Stimulated activated CD4-positive, alpha-beta T cell treated with anti-CD3 and anti-CD28 coated beads, Interleukin-12 subunit alpha, Interleukin-12 subunit beta, amount 100 ng/mL, for 4 hours (primary cell): ENCODE measurements around the gene MC2R.
"Not testable (repeated sequence)": the region's sequence is repeated elsewhere in the genome, so short reads cannot be mapped to it uniquely, and the experiment has no call there.

ENCODE experiments used
- DNase-seq: peaks from one replicate; pipeline ENCODE4 v3.0.0-alpha.2; 2020

Gene MC2R

DNA sequence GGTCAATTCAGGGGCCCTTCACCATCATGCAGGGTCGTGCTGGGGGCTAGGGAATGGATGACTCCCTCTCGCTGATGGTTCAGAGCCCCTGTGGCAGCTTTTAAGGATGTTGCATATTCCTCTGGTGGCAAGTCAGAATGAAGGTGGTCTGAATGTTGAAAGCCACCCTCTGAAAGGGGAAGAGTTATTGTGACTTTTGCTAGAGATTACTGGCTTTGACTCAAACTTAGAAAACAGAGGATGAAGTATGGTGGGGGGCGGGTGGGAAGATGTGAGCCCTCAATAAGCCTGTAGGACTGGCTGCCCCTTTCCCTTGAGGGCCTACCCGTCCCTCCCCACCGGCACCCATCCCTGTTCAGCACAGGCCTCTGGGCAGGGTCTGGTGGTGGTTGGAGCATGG lies 23.2 kb downstream of the MC2R start:
- no peak for DNase-seq

GRCh38 chr18:13890761-13891361 lies 24.5 kb downstream of the MC2R start:
- no peak for DNase-seq

GRCh38 chr18:13889671-13890070 lies 25.7 kb downstream of the MC2R start:
- DNase-seq, result no peak

DNA sequence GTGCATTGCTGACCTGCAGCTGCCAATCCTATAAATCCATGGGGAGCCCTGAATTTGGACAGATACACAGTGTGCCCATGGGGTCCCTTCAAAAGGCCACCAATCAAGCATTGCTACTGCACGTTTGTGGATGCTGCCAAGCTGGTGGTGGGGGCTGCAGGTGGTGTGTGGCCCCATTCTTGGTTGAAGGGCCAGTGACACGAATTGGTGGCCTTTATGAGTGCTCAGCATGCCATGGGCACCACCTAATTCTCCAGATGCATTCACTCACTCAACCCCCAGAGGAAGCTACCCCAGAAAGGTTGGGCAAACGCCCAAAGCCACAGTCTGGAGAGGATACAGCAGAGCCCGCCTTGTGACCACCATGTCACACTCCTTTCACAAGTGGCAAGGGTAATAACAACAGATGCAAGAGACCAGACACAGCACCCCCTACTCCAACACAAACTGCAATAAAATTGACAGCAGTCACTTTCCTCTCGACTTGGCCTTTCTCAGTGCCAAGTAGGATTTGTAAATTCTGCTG lies 27.1 kb downstream of the MC2R start:
- no peak for DNase-seq

DNA sequence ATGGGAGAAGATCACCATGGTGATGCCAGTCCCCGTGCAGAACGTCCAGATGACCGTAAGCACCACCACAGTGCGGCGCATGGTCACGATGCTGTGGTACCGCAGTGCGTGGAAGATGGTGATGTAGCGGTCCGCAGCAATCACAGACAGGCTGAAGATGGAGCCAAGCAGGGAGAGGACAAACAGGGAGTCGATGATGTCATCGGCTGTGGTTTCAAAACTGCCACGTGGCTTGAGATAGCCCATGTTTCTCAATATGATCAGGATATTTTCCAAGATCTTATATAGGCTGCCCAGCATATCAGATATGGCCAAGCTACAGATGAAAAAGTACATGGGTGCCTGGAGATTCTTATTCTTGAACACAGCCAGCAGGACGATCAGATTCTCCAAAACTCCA lies 30.3 kb downstream of the MC2R start:
- DNase-seq, result no peak

DNA sequence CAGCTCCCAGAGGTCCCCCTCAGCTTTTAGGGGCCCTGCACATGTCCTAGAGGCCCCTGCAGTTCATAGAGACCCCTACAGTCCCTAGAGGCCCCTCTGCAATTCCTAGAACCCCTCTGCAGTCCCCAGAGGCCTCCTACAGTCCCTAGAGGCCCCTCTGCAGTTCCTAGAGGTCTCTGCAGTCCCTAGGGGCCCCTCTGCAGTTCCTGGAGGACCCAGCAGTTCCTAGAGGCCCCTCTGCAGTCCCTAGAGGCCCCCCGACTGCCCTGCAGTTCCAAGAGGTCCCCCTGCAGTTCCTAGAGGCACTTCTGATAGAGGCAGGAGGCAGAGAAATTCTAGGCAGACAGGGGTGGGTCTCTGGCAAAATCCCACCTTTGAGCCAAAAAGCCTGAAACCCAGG lies 35.4 kb downstream of the MC2R start:
- DNase-seq, result no peak

- DNase-seq, result no peak
These were observed 35.8 kb downstream of the MC2R start for GRCh38 chr18:13879492-13879891.

DNA sequence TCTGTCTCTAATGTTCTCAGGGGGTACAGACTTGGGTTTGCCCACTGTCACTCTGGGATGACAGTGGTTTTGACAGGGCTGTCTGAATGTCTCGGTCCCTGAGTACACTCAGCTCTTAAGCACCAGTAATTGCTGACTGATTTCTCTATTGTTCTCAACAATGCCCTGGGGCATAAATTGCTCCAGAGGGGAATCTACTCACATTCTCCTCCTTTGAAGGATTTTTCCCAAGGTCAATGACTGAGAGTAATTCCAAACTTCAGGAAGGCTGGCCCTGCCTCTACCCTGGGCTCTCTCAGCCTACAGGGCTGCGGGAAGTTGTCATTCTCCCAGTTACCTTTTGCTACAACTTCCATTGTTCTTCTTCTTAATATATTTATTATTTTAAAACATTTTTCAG lies 36.5 kb downstream of the MC2R start:
- no peak for DNase-seq

DNA sequence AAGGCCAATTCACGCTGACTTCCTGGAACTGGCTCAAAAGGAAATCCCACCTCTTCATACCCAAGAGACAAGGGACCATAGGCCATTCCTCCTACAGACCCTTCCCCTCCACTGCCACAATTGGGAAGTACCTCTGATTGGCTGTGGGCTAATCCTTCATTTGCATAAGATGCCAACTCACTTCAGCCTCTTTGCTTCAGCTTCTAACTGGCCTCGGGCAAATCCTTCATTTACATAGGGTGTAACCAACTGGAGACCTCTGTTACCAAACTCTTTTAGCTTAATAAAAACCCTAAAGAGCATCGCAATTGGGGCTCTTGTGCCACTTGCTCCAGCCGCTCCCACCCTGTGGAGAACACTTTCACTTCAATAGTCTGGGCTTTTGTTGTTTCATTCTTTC lies 38.2 kb downstream of the MC2R start:
- DNase-seq, result no peak

DNA sequence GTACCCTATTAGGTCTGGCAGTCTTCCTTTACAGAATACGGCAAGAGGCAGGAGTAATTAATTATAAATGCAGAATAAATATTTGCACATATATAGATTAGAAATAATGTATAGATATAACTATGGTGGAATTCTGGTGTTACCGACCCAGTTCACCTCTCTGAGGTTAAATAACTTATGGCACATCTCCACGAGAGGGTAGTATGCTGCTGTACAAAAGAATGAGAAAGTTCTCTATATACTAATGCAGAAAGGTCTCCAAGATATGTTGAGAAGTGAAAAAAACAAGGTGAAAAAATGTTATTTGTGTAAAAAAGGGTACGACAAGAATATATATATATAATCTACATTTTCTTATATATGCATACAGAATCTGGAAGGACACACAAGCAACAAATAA lies 40.8 kb downstream of the MC2R start:
- no peak for DNase-seq

DNA sequence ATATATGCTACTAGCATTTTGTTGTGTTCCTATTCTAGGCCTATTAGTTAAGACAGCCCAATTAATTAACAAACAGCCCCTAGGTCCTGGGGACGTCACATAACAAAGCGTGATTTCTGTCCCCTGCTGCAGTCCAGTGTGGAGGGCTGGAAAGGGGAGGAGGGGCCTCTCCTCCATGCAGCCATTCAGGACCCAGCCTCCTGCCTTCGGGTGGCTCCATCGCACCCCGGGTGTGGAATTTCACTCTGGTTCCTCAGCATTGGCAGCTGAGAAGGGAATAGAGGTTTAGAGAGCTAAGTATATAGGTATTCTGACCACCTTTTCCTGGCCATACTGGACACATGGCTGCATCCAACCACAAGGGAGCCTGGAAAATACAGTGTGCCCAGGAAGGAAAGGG lies 42.4 kb downstream of the MC2R start:
- DNase-seq, result no peak

GRCh38 chr18:13872373-13872772 lies 43.0 kb downstream of the MC2R start:
- DNase-seq, result no peak

DNA sequence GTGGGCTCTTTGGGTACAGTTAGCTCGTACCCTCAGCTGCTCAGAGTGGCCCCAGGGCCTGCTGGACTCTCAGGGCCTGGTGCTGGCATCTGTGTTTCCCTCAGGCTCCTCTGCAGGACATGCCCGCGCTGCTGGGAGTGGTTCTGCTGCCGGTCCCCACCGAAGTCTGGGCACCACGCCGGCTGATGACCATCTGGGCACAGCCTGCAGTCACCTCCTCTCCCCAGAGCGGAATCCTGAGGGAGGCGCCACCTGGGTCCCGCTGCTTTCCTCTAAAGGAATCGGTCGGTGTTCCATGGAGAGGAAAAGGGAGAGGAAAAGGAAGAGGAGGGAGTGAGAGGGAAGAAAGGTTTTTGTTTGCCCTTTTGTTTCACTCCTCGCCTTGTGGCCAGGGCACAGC lies 43.6 kb downstream of the MC2R start:
- no peak for DNase-seq

DNA sequence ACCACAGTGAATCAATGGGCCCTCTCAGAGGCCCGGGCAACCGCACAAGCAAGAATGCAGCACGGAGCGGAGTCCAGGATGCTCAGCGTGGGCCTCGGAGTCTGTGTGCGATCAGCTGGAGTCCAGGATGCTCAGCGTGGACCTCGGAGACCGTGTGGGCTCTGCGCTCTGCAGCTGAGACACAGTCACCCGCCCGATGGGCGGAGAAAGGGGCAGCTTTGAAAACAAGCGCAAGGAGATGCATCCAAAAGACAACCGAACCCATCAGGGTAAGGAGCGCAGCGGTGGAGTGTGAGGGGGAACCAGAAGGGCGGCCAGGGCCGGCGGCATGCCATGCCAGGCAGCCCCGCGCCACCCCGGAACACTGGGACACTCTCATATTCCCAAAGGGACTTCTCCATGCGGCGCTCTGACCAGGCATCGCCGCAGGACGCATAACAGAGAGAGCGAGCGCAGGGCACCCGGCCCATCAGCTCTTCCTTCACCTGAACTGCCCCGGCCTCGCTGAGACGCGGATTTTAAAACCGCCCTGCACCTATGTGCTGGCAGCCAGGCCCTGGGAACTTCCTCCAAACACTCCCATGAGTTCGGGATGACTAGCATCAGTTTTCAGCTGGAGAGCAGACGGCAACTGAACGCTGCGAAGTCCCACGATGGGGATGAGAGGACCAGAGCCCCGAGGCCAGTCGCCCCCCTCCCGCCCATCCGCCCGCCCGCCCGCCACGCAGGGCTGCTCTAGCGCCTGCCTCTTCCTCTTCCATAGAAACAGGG lies 46.6 kb downstream of the MC2R start:
- DNase-seq, result no peak

DNA sequence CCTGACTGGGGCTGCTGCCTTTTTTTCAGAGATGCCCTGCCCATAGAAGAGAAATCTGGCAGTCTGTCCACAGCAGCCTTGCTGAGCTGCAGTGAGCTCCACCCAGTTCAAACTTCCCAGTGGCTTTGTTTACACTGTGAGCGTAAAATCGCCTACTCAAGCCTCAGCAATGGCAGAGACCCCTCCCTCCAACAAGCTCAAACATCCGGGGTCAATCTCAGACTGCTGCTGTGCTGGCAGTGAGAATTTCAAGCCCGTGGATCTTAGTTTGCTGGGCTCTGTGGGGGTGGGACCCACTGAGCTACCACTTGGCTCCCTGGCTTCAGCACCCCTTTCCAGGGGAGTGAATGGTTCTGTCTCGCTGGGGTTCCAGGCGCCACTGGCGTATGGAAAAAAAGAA lies 52.4 kb downstream of the MC2R start:
- DNase-seq, result not testable (repeated sequence)

DNA sequence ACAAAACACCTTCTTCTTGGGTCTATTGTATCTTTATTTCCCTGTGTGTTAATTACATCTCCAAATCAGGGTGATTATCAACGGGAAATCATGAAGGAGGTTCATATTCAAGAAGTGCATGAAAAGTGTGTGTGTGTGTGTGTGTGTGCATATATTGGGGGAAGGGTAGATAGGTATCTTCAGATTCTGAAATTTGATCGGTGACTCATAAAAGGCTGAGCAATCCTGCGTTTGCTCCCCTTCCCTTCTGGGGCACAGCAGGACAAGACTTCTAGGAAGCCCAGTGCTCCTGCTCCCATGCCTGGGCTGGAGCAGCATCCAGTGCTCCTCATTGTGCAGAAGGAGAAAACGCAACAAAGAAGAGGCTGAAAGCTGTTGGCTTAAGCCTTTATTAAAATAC lies 65.5 kb downstream of the MC2R start:
- DNase-seq, result no peak

DNA sequence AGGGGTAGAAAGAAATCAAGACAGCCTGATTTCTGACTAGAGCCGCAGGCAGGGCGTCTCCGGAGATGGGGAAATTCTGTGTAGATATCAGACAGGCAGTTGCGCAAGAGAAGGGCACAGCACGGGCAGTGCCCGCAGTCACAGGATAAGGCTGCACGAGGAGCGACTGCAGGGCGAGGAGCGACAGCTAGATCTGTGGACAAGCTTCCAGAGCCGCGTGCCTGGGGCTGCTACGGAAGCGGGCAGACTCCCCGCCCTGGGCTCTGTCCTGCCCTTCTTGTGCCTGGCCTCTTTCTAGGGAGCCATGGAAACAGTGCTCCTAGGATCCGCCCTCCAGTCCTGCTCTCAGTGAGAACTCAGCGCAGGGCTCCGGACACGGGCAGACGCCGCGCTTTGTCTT lies 78.8 kb downstream of the MC2R start:
- DNase-seq, result no peak

GRCh38 chr18:13835202-13835601 lies 80.1 kb downstream of the MC2R start:
- DNase-seq, result no peak

GRCh38 chr18:13834496-13835015 lies 80.8 kb downstream of the MC2R start:
- DNase-seq, result no peak
